GM21619 (cell line): ENCODE data around the gene IL3RA.
"Not testable (repeated sequence)": the region's sequence is repeated elsewhere in the genome, so short reads cannot be mapped to it uniquely, and the experiment has no call there.

Experiments used
- ATAC-seq: cut with Tn5 transposase; IDR thresholded peaks from one replicate; pipeline ENCODE4 v1.9.1; 2021; ENCODE audit not compliant: unreplicated experiment

The IL3RA gene

GRCh38 chrX:1336331-1336943, at the start of gene IL3RA:
Gene IL3RA, plus strand, starts transcription at chrX:1336785. Its CDS starts 4,981 bp downstream, at chrX:1341766.
- peak; percentile 56 for ATAC-seq

GRCh38 chrX:1289535-1289934, 47.0 kb upstream of the IL3RA start:
- no peak for ATAC-seq

DNA sequence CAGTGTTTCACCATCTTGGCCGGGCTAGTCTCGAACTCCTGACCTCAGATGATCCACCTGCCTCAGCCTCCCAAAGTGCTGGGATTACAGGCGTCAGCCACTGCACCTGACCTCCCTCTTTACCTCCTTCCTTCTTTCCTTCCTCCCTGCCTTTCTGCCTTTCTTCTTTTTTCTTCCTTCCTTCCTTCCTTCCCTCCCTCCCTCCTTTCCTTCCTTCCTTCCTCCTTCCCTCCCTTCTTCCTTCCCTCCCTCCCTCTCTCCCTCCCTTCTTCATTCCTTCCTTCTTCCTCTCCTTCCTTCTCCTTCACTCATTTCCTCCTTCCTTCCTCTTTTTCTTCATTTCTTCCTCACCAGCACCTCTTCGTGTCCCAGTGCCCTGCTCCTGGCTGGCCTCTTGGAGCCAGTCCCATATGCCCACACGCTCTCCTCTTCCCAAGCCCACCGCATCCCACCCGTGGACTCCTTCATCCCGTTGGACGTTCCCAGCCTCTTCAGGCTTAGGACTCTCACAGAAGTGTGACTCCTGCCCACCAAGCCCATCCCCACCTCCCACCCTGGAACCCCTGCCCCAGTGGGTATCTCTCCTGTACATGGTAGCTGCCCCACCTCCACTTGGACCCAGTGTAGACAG, 45.4 kb upstream of the IL3RA start:
- no peak for ATAC-seq

DNA sequence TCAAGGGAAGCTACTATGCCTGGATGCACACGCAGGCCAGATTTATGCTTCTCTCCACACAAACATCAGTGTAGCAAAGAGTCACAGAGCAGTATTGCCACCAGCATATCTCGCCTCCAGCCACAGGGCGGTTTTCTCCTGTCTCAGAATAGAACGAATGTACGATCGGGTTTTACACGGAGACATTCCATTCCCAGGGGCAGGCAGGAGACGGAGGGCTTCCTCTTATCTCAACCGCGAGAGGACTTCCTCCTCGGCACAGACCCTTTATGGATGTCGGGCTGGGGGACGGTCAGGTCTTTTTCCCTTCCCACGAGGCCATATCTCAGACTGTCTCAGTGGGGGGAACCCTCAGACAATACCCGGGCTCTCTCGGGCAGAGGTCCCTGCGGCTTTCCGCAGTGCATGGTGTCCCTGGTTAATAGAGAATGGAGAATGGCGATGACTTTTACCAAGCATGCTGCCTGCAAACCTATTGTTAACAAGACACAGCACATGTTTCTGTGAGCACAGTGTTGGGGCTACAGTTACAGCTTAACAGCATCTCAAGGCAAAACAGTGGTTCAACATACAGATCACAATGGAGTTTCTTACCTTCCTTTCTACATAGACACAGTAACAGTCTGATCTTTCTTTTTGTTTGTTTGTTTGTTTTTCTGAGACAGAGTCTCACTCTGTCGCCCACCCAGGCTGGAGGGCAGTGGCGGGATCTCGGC, 43.9 kb upstream of the IL3RA start:
- ATAC-seq = no peak

- ATAC-seq = no peak
These were observed 42.1 kb upstream of the IL3RA start for GRCh38 chrX:1294301-1295067.

DNA sequence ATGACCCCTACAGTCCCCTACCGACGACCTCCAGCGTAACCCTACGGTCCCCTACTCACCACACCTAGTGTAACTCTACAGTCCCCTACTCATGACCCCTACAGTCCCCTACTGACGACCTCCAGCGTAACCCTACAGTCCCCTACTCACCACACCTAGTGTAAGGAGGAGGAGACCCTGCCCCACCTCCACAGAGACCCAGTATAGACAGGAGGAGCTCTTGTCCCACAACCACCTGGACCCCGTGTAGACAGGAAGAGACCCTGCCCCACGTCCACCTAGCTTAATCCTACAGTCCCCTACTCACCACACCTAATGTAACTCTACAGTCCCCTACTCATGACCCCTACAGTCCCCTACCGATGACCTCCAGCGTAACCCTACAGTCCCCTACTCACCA, 41.0 kb upstream of the IL3RA start:
- no peak for ATAC-seq

DNA sequence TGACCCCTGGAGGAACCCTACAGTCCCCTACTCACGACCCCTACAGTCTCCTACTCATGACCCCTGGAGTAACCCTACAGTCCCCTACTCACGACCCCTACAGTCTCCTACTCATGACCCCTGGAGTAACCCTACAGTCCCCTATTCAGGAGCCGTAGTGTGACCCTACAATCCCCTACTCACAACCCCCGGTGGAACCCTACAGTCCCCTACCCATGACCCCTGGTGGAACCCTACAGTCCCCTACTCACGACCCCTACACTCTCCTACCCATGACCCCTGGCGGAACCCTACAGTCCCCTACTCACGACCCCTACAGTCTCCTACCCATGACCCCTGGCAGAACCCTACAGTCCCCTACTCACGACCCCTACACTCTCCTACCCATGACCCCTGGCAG, 39.0 kb upstream of the IL3RA start:
- not testable (repeated sequence) for ATAC-seq

DNA sequence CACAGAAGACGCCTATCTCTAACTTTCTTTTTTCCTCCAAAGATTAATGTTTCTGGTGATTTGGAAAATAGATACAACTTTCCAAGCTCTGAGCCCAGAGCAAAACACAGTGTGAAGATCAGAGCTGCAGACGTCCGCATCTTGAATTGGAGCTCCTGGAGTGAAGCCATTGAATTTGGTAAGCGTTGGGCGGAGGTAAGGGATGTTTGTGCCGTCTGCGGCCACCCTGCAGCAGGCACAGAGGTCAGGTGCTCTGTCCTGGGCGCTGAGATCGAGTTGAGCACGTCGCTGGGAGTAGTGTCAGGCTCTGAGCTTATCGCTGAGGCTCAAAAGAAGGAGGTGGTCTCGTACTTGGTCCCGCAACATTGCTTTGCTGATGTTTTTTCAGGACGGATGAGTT, 36.1 kb upstream of the IL3RA start:
- no peak for ATAC-seq

GRCh38 chrX:1305411-1305810, 31.2 kb upstream of the IL3RA start:
- no peak for ATAC-seq

GRCh38 chrX:1306909-1307625, 29.5 kb upstream of the IL3RA start:
- ATAC-seq = no peak

DNA sequence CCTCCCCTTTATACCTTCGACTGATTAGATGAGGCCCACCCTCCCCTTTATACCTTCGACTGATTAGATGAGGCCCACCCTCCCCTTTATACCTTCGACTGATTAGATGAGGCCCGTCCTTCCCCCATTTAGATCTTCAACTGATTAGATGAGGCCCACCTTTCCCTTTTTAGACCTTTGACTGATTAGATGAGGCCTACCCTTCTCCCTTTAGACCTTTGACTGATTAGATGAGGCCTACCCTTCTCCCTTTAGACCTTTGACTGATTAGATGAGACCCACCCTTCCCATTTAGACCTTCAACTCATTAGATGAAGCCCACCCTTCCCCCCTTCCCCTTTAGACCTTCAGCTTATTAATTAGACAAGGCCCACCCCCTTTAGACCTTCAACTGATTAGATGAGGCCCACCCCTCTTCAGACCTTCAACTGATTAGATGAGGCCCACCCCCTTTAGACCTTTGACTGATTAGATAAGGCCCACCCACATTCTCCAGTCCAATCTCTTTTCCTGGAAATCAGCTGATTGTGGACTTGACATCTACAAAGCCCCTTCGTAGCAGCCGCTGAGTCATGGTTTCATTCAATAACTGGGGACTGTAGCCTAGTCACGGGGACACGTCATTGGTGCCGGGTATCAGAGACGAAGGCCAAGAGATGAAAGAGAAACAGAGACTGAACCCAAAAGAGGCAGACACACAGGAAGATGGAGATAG, 28.8 kb upstream of the IL3RA start:
- ATAC-seq = no peak

DNA sequence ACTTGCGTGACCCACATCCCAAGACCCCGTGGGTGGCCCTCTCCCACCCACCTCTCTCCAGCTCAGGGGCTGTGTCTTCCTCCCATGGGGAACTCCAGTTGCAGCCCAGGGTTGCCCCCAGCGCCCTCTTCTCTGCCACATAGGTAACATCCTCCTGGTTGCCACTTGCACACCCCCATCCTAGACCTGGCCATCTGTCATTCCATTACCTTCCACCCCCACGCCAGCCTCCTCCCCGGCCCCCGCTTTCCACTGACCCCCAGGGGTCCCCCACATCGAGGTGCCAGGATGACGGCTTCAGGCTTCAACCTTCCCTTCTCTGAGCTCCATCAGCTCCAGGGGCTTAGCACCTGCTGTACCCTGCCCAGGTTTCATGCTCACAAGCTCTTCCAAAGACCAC, 28.1 kb upstream of the IL3RA start:
- no peak for ATAC-seq

DNA sequence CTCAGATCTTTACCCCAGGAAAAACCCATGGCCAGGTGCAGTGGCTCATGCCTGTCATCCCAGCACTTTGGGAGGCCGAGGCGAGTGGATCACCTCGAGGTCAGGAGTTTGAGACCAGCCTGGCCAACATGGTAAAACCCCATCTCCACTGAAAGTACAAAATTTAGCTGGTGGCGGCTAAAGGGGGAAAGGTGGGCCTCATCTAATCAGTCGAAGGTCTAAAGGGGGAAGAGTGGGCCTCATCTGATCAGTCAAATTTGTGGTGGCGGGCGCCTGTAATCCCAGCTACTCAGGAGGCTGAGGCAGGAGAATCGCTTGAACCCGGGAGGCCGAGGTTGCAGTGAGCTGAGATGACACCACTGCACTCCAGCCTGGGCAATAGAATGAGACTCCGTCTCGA, 27.7 kb upstream of the IL3RA start:
- not testable (repeated sequence) for ATAC-seq

GRCh38 chrX:1313788-1314187, 22.8 kb upstream of the IL3RA start:
- ATAC-seq = no peak

- ATAC-seq = no peak
These were observed 20.1 kb upstream of the IL3RA start for GRCh38 chrX:1316527-1316926.

DNA sequence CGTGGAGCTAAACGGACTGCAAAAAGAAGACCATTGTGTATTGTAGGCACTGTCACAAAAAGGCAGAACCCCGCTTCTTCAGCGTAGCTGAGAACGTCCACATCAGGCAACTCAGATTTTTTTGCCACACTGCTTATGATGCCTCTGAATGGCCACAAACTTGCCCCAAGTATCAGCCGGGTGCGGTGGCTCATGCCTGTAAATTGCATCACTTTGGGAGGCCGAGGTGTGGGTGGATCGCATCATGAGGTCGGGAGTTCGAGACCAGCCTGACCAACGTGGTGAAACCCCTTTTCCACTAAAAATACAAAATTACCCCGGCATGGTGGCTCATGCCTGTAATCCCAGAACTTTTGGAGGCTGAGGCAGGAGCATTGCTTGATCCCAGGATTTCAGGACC, 14.9 kb upstream of the IL3RA start:
- no peak for ATAC-seq

DNA sequence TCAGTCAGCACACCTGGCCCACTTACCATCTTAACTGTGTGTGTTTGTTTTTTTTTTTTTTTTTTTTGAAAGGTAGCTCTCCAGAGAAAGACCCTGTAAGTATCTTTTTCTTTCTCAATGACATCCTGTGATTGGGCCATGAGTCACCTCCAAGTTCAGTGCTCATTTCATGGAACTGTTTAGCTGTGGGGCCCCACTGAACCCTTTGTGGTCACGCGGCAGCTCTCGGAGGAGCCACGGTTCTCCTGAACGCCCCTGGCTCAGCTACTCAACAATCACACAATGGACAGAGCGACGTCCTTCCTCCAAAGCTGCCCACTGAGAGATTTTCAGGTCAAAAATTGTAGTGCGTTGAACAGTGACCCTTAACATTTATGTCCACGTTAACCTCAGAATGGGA, 14.2 kb upstream of the IL3RA start:
- no peak for ATAC-seq

GRCh38 chrX:1323315-1323714, 13.3 kb upstream of the IL3RA start:
- ATAC-seq = peak; percentile 68

DNA sequence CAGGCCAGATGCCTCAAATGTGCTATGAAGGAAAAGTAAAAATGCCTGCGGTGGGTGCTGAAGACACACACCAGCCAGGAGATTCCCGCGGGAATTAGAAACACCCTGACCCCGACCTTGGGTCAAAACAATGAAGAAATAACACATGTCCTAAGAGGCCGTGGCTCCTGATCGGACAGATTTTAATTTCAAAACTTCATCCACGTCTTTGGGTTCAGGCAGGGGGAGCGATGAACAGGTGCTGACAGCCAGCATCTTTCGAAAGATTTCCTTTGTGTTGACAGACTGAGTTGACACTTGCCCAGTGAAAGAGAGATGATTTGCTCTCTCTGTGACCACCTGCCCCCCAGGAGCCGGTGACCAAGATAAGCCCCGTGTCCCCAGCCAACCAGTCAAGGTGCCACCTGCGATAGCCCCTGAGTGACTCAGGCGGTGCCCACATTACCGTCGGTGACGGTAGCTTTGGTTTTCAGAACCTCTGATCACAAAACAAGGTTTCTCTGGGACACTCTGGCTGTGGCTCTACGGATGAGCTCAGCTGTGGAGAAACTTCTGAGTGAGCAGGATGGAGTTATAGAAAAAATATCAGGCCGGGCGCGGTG, 11.0 kb upstream of the IL3RA start:
- no peak for ATAC-seq
